Tibial nerve (tissue), 4 donors: Measurements from ENCODE around the gene LY86.

Source experiments
- EP300 ChIP-seq, 2 donors: sonication (generic); formaldehyde crosslinking; IDR thresholded peaks; one replicate each; pipeline ENCODE4 v1.6.1; 2017; ENCODE audit warnings: antibody characterized with exemption in 2 of 2, mild to moderate bottlenecking in 1 of 2
- POLR2A ChIP-seq, 2 donors: fragments of 450-650 bp; IDR thresholded peaks; one replicate each; pipeline ENCODE4 v1.6.1; 2017; ENCODE audit warnings: antibody characterized with exemption in 2 of 2, mild to moderate bottlenecking in 2 of 2, moderate library complexity in 2 of 2
- TF ChIP-seq, protein P1 (sequence below), 5 experiments: fragments of 200-600 bp in 3 of 5; fragments of 450-650 bp in 2 of 5; sonication (generic) in 3 of 5; IDR thresholded peaks; one replicate each; pipeline ENCODE4 v1.5.1; 2016 to 2019; ENCODE audit warnings: antibody characterized with exemption in 5 of 5, mild to moderate bottlenecking in 3 of 5, moderate library complexity in 2 of 5

DNA sequence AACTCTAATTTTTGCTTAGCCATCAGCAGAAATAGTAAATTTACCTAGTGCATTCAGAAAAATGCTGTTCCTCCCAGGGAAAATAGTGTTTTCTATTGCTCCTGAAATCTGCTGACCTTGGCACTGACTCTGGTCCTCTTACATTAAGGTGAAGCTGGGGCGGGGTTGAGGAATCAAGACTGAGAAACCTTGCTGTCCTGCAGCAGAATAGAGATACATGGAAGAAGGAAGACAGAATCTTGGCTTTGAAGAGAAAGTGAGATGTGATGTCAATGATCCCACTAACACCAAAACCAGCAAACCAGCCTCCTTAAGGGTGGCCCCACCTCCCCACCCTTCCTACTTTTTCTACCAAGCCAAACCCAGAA lies 840 bp upstream of the LY86 start:
- TF ChIP-seq, protein P1, sequence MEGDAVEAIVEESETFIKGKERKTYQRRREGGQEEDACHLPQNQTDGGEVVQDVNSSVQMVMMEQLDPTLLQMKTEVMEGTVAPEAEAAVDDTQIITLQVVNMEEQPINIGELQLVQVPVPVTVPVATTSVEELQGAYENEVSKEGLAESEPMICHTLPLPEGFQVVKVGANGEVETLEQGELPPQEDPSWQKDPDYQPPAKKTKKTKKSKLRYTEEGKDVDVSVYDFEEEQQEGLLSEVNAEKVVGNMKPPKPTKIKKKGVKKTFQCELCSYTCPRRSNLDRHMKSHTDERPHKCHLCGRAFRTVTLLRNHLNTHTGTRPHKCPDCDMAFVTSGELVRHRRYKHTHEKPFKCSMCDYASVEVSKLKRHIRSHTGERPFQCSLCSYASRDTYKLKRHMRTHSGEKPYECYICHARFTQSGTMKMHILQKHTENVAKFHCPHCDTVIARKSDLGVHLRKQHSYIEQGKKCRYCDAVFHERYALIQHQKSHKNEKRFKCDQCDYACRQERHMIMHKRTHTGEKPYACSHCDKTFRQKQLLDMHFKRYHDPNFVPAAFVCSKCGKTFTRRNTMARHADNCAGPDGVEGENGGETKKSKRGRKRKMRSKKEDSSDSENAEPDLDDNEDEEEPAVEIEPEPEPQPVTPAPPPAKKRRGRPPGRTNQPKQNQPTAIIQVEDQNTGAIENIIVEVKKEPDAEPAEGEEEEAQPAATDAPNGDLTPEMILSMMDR (IDR thresholded peaks at IDR 0.05), result no peak
- TF ChIP-seq POLR2A (IDR thresholded peaks at IDR 0.05), result no peak
- TF ChIP-seq EP300 (IDR thresholded peaks at IDR 0.05), result no peak
